MM.1S (cell line): Measurements from ENCODE around the gene ARHGEF10L.

ENCODE experiments used
- DNase-seq: peaks from one replicate; pipeline ENCODE4 v3.0.0-alpha.2; 2015
- H2AFZ ChIP-seq: fragments of 300-600 bp; sonication (generic); 2 replicates; pipeline ENCODE4 v1.6.0; 2016; ENCODE audit warnings: antibody characterized with exemption, low read length
- H3F3A ChIP-seq: fragments of 300-600 bp; sonication (generic); 2 replicates; pipeline ENCODE4 v1.6.1; 2016; ENCODE audit warnings: mild to moderate bottlenecking, antibody characterized with exemption, low read length, moderate library complexity, mixed read lengths; ENCODE audit not compliant: insufficient read depth
- H3K27ac ChIP-seq: fragments of 300-600 bp; sonication (generic); 2 replicates; pipeline ENCODE4 v1.5.1; 2016; ENCODE audit warnings: mild to moderate bottlenecking, low read length
- H3K27me3 ChIP-seq: fragments of 300-600 bp; sonication (generic); replicated peaks from 2 replicates; pipeline ENCODE4 v1.6.0; 2016; ENCODE audit warnings: low read length; ENCODE audit not compliant: insufficient read depth
- H3K36me3 ChIP-seq: fragments of 300-600 bp; sonication (generic); replicated peaks from 2 replicates; pipeline ENCODE4 v1.6.1; 2016; ENCODE audit warnings: mild to moderate bottlenecking, low read length, mixed read lengths; ENCODE audit not compliant: insufficient read depth
- H3K4me1 ChIP-seq: fragments of 300-600 bp; sonication (generic); 2 replicates; pipeline ENCODE4 v1.6.1; 2016; ENCODE audit warnings: low read length, mixed read lengths
- H3K4me2 ChIP-seq: fragments of 300-600 bp; sonication (generic); 2 replicates; pipeline ENCODE4 v1.6.0; 2016; ENCODE audit warnings: low read depth, low read length
- H3K4me3 ChIP-seq: fragments of 300-600 bp; sonication (generic); 2 replicates; pipeline ENCODE4 v1.5.1; 2016; ENCODE audit warnings: low read length, mixed read lengths
- H3K79me2 ChIP-seq: fragments of 300-600 bp; sonication (generic); 2 replicates; pipeline ENCODE4 v1.6.1; 2016; ENCODE audit warnings: mixed run types, low read length, mixed read lengths
- H3K9ac ChIP-seq: fragments of 300-600 bp; sonication (generic); 2 replicates; pipeline ENCODE4 v1.6.1; 2016; ENCODE audit warnings: low read length, mixed read lengths
- H3K9me2 ChIP-seq: fragments of 300-600 bp; sonication (generic); replicated peaks from 2 replicates; pipeline ENCODE4 v1.6.1; 2016; ENCODE audit warnings: mild to moderate bottlenecking, low read length, mixed read lengths; ENCODE audit not compliant: insufficient read depth
- H3K9me3 ChIP-seq: fragments of 300-600 bp; sonication (generic); replicated peaks from 2 replicates; pipeline ENCODE4 v1.6.1; 2016; ENCODE audit warnings: mild to moderate bottlenecking, low read length, mixed read lengths; ENCODE audit not compliant: insufficient read depth
- H4K20me1 ChIP-seq: fragments of 300-600 bp; sonication (generic); 2 replicates; pipeline ENCODE4 v1.6.1; 2016; ENCODE audit warnings: mild to moderate bottlenecking, low read length, moderate library complexity, mixed read lengths; ENCODE audit not compliant: insufficient read depth
- EZH2 ChIP-seq: fragments of 300-600 bp; sonication (generic); optimal IDR thresholded peaks from 2 replicates; pipeline ENCODE3; 2017; ENCODE audit warnings: low read depth, mild to moderate bottlenecking, antibody characterized with exemption, low read length, mixed read lengths
- EZH2phosphoT487 ChIP-seq: fragments of 300-600 bp; sonication (generic); IDR thresholded peaks from 2 replicates; pipeline ENCODE4 v1.6.1; 2018; ENCODE audit warnings: antibody characterized with exemption, low read length
- TF ChIP-seq, protein P1 (sequence below): fragments of 300-600 bp; sonication (generic); IDR thresholded peaks from 2 replicates; pipeline ENCODE4 v1.5.1; 2016; ENCODE audit warnings: antibody characterized with exemption, low read length, mixed read lengths

Gene ARHGEF10L

DNA sequence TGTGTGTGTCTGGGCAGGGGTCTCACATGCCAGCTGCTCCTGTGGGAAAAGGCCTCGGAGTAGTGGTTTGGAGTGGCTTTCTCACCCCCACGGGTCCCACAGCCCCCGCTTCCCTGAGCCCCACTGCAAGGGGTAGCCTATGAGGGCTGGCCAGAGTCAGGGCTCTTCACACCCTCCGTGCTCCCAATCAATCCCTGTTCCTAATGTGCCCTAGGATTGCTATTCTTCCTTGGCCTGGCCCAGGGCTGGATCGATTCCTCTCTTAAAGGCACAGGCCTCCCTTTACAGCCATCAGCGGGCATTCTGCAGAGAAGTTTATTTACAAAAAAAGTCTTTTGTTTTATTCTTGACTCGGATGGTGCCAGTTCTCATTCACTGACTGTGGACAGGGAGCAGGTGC, 196.3 kb downstream of the ARHGEF10L start:
- Histone ChIP-seq H3K9ac (no peak overlapping the region), H4K20me1 (no peaks in the 10 kb centered on the region), H3K4me2 (no peak overlapping the region), H3K27ac (no peak overlapping the region), H3K9me2 (no peaks in the 10 kb centered on the region), H3K9me3 (no peaks in the 10 kb centered on the region), H3K4me1 (no peaks in the 10 kb centered on the region), H2AFZ (no peak overlapping the region), H3F3A (no peaks in the 10 kb centered on the region), H3K79me2 (no peaks in the 10 kb centered on the region), H3K27me3 (peaks cover 82% of the 10 kb centered on the region), H3K4me3 (no peak overlapping the region), H3K36me3 (no peaks in the 10 kb centered on the region)
- TF ChIP-seq EZH2 (no peak), EZH2phosphoT487 (no peak)
- TF ChIP-seq, protein P1, sequence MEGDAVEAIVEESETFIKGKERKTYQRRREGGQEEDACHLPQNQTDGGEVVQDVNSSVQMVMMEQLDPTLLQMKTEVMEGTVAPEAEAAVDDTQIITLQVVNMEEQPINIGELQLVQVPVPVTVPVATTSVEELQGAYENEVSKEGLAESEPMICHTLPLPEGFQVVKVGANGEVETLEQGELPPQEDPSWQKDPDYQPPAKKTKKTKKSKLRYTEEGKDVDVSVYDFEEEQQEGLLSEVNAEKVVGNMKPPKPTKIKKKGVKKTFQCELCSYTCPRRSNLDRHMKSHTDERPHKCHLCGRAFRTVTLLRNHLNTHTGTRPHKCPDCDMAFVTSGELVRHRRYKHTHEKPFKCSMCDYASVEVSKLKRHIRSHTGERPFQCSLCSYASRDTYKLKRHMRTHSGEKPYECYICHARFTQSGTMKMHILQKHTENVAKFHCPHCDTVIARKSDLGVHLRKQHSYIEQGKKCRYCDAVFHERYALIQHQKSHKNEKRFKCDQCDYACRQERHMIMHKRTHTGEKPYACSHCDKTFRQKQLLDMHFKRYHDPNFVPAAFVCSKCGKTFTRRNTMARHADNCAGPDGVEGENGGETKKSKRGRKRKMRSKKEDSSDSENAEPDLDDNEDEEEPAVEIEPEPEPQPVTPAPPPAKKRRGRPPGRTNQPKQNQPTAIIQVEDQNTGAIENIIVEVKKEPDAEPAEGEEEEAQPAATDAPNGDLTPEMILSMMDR = no peak
- DNase-seq = no peak

DNA sequence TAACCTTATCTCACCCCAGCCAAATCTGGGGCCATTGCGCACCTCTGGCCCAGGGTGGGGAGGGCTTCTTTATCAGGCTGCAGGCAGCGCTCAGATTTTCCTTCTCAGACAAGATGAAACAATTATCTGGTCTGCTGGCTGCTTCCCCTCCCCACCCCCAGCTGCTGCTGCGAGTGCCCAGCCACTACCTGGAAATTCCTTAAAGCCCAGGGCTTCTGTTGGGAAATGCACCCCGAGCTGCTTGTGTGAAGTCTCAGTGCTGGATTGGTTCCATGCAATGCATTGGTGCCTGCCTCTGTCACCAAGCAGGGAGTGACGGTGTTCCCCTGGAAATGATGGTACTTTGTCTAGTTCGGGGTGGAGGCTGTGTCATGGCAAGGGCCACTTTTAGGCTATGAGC, 197.1 kb downstream of the ARHGEF10L start:
- Histone ChIP-seq H4K20me1 (no peaks in the 10 kb centered on the region), H3K36me3 (no peaks in the 10 kb centered on the region), H3K4me2 (no peak overlapping the region), H3K4me1 (no peaks in the 10 kb centered on the region), H2AFZ (no peak overlapping the region), H3K9me3 (no peaks in the 10 kb centered on the region), H3K79me2 (no peaks in the 10 kb centered on the region), H3K27me3 (peaks cover 82% of the 10 kb centered on the region), H3K4me3 (no peak overlapping the region), H3K9me2 (no peaks in the 10 kb centered on the region), H3K27ac (no peak overlapping the region), H3F3A (no peaks in the 10 kb centered on the region), H3K9ac (no peak overlapping the region)
- TF ChIP-seq EZH2phosphoT487 (no peak), EZH2 (no peak)
- TF ChIP-seq, protein P1 = no peak
- DNase-seq = no peak

- Histone ChIP-seq H3K4me2 (no peak overlapping the region), H3K27me3 (peaks cover 86% of the 10 kb centered on the region), H3K9me2 (no peaks in the 10 kb centered on the region), H3K79me2 (no peaks in the 10 kb centered on the region), H3F3A (no peaks in the 10 kb centered on the region), H3K4me3 (no peak overlapping the region), H3K36me3 (no peaks in the 10 kb centered on the region), H3K9ac (no peak overlapping the region), H3K9me3 (no peaks in the 10 kb centered on the region), H3K4me1 (no peaks in the 10 kb centered on the region), H3K27ac (no peak overlapping the region), H4K20me1 (no peaks in the 10 kb centered on the region), H2AFZ (no peak overlapping the region)
- no peak for DNase-seq
- TF ChIP-seq, protein P1 = no peak
- no peak for TF ChIP-seq EZH2
- TF ChIP-seq EZH2phosphoT487 = no peak
Observed at GRCh38 chr1:17739050-17739449, 199.6 kb downstream of the ARHGEF10L start.
